A172 (cell line): ENCODE results near the gene RAB3GAP2. TPM values are rescaled to one million over a fixed set of nuclear protein-coding genes. Genes with fewer than 3 reads are reported as not detected.
A peak's percentile ranks its signal among the peaks of the same experiment; 100 is the strongest.
"Not testable (repeated sequence)": the region's sequence is repeated elsewhere in the genome, so short reads cannot be mapped to it uniquely, and the experiment has no call there.

ENCODE experiments used
- DNase-seq: peaks from one replicate; pipeline ENCODE4 v3.0.0-alpha.2; 2015; ENCODE audit warnings: low spot score
- total RNA-seq: library from RNA; depleted of rRNA; stranded (reverse); fragments of >200 nt; shearing (Covaris generic); gene quantifications from 2 replicates; pipeline ENCODE4 v1.2.3, GENCODE V29; 2014

Gene RAB3GAP2
- total RNA-seq, 1 experiment from 2014 or later, result 30.0 TPM

DNA sequence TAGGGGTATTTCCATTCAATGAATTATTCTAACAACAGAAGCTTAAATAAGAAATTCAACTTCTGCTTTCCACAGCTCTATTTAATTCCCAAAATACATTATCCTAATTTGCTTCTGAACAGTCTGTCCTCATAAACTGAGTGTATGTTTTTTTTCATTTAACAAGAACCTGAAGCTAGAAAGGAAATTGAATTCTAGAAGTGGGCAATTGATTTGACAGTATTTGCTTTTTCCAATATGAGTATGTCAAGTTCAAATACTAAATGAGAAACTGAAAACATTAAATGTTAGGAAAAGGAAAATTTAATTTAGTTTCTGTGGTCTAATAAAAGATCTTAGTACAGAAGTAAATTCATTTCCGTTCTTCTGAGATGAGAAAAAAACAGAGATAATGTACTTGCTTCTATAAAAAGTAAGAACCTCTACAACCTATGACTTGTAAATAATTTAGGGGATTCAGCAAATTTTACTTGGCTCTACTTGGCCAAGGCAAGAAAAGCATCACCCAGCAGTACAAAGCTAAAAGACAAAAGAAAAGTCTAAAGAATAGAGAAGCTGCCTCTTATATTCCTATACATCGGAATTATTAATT lies 31.1 kb downstream of the RAB3GAP2 start:
- no peak for DNase-seq

DNA sequence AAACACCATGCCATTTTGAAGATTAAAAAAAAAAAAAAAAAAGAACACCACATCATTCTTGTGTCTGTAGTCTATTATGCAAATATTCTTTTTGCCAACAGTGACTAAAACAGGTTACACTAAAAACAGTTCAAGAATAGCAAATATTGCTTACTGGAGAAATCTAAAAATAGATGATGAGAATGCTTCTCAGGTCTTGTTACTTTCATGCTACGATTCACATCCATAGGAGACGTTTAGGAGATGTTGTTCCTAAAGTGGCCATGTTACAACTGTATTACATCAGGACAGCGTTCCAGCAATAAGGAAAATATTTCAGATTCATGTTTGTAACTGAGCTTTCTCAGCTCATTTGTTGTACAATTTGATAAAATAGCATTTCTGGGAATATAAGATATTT lies 32.3 kb downstream of the RAB3GAP2 start:
- no peak for DNase-seq

DNA sequence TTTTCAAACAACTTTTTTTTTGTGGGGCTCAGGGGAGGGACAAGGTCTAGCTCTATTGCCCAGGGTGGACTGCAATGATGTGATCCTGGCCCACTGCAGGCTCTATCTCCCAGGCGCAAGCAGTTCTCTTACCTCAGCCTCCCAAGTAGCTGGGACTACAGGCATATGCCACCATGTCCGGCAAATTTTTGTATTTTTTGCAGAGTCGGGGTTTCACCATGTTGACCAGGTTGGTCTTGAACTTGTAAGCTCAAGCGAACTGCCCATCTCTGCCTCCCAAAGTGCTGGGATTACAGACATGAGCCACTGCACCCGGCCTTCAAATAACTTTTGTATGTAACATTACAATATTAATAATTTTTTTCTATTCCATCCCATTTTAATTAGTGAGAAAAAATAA lies 33.0 kb downstream of the RAB3GAP2 start:
- DNase-seq, result no peak

DNA sequence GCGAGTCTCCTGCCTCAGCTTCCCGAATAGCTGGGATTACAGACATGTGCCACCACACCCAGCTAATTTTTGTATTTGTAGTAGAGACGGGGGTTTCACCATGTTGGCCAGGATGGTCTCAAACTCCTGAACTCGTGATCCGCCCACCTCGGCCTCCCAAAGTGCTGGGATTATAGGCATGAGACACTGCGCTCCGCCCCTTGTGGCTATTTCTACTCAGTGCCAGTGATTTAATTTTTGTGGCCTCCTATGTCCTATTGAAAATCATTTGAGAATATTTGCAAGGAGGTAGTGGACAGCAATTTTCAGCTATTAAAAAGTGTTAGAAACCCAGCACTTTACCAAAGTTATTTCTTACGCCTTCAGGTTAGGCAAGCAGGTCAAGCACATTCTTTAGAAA lies 36.0 kb downstream of the RAB3GAP2 start:
- DNase-seq, result not testable (repeated sequence)

DNA sequence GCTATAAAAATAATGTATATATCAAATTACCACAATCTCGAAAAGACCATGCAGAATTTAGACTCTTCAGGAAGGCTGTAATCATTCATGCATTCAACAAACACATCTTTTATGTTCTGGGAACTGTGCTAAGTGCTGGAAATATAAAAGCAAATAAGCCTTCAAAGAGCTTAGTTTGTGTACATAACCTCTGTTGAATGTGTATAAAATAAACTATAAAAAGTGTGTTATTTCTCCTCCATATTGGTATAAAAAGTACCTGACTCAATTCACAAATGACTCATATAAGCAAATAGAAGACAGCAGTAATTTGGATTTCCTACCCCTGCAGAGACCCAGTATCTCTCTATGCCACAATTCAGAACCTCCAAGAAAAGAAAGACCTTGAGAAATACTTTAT lies 36.8 kb downstream of the RAB3GAP2 start:
- no peak for DNase-seq

DNA sequence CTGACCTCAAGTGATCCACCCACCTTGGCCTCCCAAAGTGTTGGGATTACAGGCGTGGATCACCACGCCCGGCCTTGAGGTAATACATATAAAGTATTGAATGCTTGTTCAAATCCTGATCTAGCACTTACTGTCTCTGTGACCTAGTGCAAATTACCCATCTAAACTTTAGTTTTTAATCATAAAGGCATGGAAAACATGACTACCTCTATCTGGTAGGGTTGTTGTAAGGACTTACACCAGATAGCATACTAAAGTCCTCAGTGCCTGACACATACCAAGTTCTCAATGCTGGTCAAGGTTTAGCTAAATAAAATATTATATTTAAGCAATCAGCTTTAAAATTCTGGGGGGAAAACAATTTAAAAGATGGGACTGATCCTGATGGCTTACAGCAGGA lies 38.3 kb downstream of the RAB3GAP2 start:
- no peak for DNase-seq

DNA sequence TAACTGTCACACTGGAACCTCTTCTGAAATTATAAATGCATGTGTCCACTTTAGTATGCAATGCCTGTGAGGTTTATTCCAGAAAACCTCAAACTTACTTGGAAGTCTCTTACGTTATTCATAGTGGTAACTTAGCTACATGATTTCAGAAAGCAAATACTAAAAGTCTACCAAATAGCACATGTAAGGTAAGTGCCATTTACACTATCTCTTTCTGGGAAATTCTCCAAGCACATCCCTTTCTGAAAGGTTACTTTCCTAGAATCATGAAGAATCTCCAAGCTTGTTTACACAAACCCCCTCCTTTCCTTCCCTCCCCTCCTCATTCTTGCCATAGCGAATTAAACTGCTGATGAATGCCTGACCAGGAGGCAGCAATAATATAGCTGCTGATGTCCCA lies 42.5 kb downstream of the RAB3GAP2 start:
- no peak for DNase-seq

DNA sequence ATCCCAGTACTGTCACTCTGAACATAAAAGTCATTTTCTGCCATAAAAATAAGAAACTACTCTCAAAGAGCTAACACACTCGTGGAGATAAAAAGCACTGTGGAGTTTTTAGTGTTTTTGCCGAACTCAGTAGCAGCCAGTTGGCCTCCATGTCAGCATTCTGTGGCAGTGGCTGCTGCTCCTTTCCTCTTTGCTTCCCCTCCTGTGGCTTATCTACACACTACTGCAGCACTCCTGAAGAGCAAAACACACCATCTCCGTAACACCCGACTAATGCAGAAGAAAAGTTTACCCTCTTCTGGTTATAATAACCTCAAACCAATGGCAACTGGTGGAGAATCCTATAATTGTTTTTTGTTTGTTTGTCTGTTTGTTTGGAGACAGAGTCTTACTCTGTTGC lies 44.9 kb downstream of the RAB3GAP2 start:
- DNase-seq, result no peak

DNA sequence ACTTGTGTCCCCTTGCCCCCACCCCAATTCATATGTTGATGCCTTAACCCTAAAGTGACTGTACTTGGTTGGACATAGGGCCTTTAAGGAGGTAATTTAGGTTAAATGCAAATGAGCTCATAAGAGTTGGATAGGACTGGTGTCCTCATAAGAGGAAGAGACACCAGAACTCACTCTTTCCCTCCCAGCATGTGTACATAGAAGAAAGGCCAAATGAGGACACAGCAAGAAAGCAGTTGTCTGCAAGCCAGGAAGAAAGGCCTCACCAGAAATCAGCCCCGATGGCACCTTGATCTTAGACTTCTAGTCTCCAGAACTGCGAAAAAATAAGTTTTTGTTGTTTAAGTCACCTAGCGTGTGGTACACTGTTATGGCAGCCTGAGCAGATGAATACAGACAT lies 45.5 kb downstream of the RAB3GAP2 start:
- no peak for DNase-seq

DNA sequence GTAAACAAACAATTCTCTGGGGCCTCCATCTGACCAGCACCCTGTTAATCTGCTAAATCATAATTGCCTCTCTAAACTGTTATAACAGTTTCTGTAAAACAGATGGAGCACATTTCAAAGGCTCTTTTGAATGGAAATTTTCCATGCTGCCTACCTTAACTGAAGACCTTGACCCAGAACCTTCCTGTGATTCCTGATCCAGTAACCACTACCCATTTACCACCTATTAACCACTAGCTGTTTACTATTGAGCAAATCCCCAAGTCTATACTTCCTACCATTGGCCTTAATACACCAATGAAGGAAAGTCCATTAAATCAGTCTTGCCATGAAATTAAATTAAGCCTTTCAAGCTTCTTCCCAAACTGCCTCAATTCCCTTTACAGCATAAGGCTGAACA lies 46.3 kb downstream of the RAB3GAP2 start:
- DNase-seq, result no peak

DNA sequence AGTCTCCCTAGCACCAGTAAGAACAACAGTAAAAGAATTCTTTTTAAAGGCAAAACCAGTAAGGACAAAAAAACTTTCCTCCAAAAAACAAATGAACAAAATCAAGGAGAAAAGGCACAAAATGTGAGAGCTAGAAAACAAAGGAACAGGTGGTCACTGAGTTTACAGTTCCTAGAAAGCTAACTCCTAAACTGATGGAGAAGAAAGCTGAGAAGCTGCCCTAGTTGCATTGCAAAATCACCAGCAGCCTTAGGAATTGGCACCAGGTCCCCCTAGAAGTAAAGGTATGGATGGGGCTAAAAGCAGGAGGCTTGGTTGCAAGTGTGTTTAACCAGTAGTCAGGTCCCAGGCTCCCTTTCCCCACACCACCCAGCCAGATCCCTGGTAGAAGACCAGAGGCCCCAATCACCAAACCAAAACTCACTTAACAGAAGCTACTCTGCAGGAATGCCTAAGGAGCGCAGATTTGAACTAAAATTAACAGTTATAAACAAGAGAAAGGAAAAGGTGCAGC lies 47.6 kb downstream of the RAB3GAP2 start:
- DNase-seq, result no peak

DNA sequence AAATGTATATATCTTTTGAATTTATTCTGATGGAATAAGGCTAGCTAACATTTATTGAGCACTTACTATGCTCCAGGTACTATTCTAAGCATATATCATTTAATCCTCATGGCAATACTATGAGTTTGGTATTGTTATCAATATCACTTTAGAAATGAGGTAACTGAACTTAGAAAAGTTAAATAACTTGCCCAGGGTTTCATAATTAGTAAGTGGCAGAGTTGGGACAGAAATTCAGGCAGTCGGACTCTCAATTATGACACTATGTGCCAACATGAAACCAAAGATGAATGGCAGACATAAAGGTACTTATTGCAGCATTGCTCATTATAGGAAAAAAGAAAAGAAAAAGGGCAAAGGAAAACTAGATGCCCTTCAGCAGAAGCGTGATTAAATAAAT lies 48.2 kb downstream of the RAB3GAP2 start:
- no peak for DNase-seq

DNA sequence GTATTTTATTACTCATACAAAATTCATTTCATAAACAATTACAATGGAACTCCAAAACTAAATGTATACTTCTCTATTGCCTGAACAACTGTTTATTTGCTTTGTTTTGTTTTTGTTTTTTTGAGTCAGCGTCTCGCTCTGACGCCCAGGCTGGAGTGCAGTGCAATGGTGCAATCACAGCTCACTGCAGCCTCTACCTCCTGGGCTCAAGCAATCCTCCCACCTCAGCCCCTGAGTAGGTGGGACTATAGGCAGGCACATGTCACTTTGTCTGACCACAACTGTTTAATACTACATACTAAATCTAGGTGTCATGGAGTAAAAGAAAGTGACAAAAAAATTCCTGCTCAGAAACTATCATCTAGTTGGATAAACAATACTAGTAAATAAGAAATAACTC lies 49.3 kb downstream of the RAB3GAP2 start:
- no peak for DNase-seq

DNA sequence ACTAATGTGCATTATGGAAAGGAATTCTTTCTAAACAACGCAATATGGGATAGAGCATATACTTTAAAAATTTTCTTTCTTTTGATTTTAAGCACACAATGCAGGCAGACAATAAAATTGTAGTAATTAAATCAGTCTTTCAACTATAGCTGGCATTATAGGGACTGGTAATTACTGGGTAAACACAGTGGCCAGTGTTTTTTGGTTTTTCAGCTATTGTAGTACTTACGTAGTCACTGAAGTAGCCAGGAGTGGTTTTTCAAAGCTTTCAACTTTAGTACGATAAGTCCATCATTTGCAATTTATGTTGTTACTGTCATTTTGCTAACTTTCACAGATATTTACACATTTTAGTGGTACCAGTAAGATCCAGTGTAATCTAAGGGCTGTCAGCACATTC lies 50.6 kb downstream of the RAB3GAP2 start:
- no peak for DNase-seq

DNA sequence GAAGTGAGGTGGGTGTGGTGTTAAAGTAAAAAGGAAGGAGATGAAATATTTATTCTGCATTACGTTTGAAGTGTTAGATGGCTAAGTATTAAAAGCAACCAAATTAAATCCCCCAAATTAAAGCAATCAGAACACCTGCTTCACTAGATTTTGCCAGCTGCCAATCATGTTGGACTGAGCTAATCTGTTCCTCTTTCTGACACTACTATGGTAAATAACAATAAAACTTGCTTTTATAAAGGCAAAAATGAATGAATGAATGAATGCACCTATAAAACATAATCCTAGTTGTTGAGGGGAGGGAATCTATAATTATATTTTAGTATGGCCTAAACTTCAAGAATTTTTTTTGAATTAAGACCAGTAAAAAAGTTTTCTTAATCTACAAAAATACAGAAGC lies 51.0 kb downstream of the RAB3GAP2 start:
- DNase-seq, result no peak

DNA sequence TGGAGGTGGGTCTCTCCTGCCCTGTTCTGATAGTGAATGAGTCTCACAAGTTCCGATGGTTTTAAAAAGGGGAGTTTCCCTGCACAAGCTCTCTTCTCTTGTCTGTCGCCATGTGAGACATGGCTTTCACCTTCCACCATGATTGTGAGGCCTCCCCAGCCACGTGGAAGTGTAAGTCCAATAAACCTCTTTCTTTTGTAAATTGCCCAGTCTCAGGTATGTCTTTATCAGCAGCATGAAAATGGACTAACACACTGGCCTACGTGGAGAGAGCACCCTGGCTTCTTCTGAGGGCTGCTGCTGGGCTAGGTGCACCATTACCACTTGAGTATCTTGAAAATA lies 51.6 kb downstream of the RAB3GAP2 start:
- not testable (repeated sequence) for DNase-seq

DNA sequence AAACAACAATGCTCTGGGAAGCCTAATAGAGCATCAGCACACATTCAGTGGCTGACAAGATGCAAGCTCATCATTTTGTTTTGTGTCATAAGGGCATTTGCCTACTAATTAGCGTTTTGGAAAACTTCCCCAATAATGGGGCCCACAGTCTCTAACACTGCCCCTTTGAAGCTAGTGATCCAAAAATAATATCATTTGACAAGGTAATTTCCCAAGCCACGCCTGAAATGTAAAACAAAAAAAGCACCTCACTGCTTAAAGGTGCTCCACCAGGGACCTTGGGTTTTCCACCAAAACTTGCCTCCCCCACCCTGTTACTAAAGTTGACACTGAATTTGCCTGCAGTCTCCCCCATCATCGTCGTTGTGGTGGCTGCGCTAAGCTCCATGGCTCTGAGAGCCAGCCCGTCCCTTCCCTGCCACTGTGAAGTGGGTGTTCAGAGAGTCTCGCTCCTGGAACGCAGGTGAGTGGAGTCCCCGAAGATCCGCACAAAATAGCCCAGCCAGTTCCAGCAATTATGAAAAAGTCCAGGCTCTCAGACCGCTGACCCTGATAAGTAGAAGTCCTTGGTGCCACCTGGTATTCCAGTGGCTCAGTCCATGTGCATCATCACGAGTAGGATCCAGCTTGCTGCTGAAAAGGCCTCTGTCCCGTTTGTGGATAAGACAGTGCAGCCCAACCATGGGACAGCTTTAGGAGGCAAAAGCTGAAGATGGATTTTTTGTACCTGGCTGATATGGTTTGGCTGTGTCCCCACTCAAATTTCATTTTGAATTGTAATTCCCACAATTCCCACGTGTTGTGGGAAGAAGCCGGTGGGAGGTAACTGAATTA lies 52.2 kb downstream of the RAB3GAP2 start:
- DNase-seq, result no peak

DNA sequence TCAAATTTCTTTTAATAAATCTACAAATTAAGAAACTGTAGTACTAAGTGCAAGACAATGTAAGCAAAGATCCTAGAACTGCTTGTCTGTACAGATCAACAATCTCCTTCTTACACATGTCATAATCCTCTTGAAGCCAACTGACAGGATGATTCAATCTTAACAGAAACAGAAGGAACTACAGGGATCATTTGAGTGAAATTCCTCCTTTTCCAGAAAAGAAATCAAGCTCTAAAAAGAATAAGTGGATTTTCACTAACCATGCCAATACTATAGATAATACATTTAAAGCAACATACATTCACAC lies 53.2 kb downstream of the RAB3GAP2 start:
- DNase-seq, result no peak

DNA sequence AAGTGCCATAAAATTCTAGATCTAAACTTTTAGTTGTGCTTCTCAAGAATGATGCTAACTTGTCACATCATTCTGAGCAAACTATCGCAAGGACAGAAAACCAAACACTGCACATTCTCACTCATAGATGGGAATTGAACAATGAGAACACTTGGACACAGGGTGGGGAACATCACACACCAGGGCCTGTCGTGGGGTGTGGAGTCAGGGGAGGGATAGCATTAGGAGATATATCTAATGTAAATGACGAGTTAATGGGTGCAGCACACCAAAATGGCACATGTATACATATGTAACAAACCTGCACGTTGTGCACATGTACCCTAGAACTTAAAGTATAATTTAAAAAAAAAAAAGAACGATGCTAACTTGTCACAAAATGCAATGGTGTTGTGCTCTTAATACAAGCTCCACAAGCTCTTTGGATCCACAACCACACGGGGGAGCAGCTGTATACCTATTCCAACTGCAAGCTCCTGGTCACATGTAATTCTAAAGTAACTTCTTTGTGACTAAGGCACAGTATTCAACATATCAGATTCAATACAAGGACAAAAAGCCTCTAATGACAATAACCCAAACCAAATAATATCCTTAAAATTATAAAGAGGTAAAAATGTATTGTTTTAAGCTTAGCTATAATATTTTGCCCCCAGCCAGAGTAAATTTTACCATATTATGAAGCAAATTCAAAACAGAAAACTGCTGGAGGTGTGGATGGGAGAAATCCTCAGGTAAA lies 53.7 kb downstream of the RAB3GAP2 start:
- peak; percentile 42 for DNase-seq

DNA sequence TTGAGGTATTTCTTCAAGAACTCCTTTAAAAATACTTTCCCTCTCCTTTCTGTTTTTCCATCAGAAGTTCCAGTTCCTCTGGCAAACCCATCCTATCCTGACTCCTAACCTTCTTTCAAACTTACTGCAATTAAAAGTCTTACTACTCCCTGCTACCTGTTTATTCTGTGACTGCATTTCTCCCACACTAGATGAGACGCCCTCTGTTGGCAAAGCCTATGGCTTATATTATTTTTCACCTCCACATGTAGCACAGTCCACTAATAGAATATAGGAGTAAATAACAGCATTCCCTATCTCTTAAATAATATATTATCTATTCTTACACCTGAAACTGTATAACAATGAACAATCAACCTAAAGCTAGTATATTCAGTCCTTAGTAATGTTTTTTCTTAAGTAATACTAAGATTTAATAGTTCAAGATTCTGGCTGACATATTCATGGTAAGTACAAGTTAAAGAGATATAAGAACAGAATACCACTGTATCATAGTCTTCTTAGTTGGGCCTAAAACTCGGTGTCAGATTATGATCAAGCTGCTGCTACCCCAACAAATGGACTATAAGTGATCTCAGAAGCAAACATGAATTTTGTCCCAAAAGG lies 54.8 kb downstream of the RAB3GAP2 start:
- peak; percentile 11 for DNase-seq

DNA sequence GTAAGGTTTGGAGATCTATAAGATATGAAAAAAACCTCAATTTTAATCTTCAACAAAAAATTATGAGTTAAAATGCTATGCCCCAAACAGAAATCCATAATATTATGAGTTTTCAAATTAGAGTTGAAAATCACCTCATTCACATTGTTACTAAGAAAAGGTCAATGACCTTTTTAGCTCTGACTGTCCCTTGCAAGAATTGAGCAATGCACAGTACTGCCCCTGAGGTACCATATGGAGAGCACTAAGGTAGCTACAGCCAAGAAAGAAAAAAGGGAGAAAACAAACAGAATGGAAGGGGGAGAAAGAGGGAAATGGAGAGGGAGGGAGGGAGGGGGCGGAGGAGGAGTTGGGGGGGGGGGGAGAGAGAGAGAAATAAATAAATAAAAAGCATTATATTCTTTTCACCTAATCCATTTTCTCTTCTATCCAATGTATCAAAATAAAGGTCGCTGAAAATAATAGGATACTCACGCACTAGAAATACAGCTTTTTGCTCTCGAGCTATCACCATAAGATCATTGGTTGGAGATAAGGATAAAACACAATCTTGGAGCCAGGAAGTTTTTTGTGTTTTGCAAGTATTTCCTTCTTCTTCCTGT lies 58.8 kb downstream of the RAB3GAP2 start:
- DNase-seq, result no peak

DNA sequence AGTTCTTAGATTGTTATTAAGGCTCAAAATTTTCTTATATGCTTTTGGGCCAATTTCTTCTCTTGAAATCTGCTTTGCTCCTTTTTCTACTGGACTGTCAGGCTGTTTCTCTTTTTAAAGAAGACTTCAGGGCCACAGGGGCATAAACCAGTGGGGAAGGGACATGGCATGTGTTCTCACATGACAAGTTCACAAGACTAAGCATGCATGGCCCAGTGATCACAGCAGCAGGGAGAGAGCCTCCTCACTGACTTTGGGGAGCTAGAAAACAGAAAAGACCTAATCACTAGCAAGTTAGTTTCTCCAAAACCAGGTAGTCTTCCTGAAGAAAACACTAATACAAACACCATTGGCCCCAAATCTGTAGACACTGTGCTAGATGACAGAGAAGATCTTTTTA lies 64.8 kb downstream of the RAB3GAP2 start:
- DNase-seq, result no peak
